HFF-Myc (cell line): Measurements from ENCODE around the gene DPEP1.
"Not testable (repeated sequence)": the region's sequence is repeated elsewhere in the genome, so short reads cannot be mapped to it uniquely, and the experiment has no call there.

Experiments
- DNase-seq: peaks from one replicate; pipeline ENCODE4 v3.0.0-alpha.2; 2011; ENCODE audit warnings: low read depth; ENCODE audit errors: extremely low read depth
- H3K4me3 ChIP-seq: replicated peaks from 2 replicates; pipeline ENCODE4 v1.5.1; 2011; ENCODE audit warnings: low read depth, mild to moderate bottlenecking, control low read depth, low read length
- CTCF ChIP-seq: IDR thresholded peaks from 2 replicates; pipeline ENCODE4 v1.5.1; 2012; ENCODE audit warnings: mild to moderate bottlenecking, low read depth, low read length, control low read depth; ENCODE audit errors: missing control alignments

The DPEP1 gene

GRCh38 chr16:89629827-89630610 lies 16.6 kb downstream of the DPEP1 start:
- DNase-seq: no peak
- TF ChIP-seq CTCF: no peak
- no peak overlapping the region for H3K4me3 ChIP-seq

- TF ChIP-seq CTCF: no peak
- H3K4me3 ChIP-seq: no peak overlapping the region
- no peak for DNase-seq
These were observed 19.7 kb downstream of the DPEP1 start for GRCh38 chr16:89633064-89633631.

- H3K4me3 ChIP-seq, DNase-seq: not testable (repeated sequence)
These were observed 21.3 kb downstream of the DPEP1 start for GRCh38 chr16:89634463-89635385.

- TF ChIP-seq CTCF: no peak
- H3K4me3 ChIP-seq: no peak overlapping the region
- no peak for DNase-seq
These were observed 23.2 kb downstream of the DPEP1 start for GRCh38 chr16:89636663-89637062.

- no peak for DNase-seq
- TF ChIP-seq CTCF: no peak
These were observed 23.9 kb downstream of the DPEP1 start for GRCh38 chr16:89637379-89637778.

GRCh38 chr16:89638455-89638854 lies 25.0 kb downstream of the DPEP1 start:
- TF ChIP-seq CTCF: no peak
- DNase-seq: no peak
- H3K4me3 ChIP-seq: no peak overlapping the region

More at GRCh38 chr16:89637379-89637778, 23.9 kb downstream of the DPEP1 start:
- no peak overlapping the region for H3K4me3 ChIP-seq

GRCh38 chr16:89639385-89639784 lies 25.9 kb downstream of the DPEP1 start:
- H3K4me3 ChIP-seq: no peak overlapping the region
- no peak for DNase-seq
- no peak for TF ChIP-seq CTCF
